Measurements from ENCODE around the gene FETUB. TPM values are rescaled to one million over a fixed set of nuclear protein-coding genes. Genes with fewer than 3 reads are reported as not detected.

The FETUB gene
- total RNA-seq, 2 experiments from 2014 or later, result not detected

Other genes starting within 250 kb of the FETUB start
- 1 to 10 TPM; 1.9 to 2.3 TPM for gene CRYGS, start 96.0 kb upstream of the FETUB start, total RNA-seq
- gene TBCCD1, start 73.1 kb upstream of the FETUB start, total RNA-seq, result 1 to 10 TPM; 7.6 to 8.1 TPM
- gene DNAJB11, start 69.7 kb upstream of the FETUB start, total RNA-seq, result 10 to 100 TPM; 69.3 to 70.3 TPM
- gene AHSG, start 27.3 kb upstream of the FETUB start, total RNA-seq, result not detected
- gene HRG, start 25.6 kb downstream of the FETUB start, total RNA-seq, result not detected
- gene KNG1, start 77.0 kb downstream of the FETUB start, total RNA-seq, result not detected
- 1,000 to 10,000 TPM; 1,039 to 1,046 TPM for gene EIF4A2, start 143.2 kb downstream of the FETUB start, total RNA-seq
- 10 to 100 TPM in 1 of 2 experiments, 1 to 10 TPM in 1; 8.6 to 12.6 TPM for gene RFC4, start 166.1 kb downstream of the FETUB start, total RNA-seq
- not detected for gene ADIPOQ, start 202.3 kb downstream of the FETUB start, total RNA-seq

All from CD4-positive, alpha-beta T cell (primary cell).